ENCODE data around the gene CARNS1.

Gene CARNS1

GRCh38 chr11:67468456-67468758 lies 52.9 kb downstream of the CARNS1 start:
- DNase-seq: peak; percentile 22

DNA sequence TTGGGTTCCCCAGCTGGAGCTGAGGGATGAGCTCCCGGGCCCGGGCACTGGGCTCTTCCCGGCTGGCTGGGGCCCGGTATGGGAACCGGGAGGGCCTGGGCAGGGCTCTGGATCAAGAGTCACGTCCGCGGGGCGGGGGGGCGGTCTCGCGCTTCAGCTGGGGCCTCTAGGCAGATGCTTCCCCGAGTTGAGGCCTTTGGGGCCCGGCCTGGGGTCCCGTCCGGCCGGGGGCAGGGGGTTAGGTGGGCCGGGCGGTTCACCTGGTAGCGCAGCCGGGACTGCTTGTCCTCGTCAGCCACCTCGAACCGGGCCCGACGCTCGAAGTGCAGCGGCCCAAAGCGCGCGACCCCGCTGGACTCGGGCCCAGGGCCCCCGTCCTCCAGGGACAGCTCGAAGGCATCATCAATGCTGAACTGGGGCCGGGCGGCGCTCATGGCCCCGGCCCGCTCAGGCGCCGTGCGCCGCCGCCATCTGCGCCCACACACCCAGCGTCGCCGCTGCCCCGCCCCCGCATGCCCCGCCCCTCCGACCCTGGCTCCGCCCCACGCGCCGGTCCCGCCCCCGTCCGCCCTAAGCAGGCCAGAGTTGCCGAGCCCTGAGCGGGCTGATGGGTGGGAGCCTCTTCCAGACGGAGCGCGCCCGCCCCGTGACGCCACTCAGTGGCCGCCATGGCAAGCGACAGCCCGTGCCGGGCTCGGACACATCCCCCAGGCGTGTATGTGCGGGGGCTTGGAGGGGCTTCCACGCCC lies 53.5 kb downstream of the CARNS1 start, which contains the start of gene TMEM134:
TMEM134 (minus strand) TSS at position 493 of the 749 bp plus-strand sequence; CDS start at position 434, 59 bp downstream.
- DNase-seq: peak; percentile 93

GRCh38 chr11:67469508-67469811 lies 54.0 kb downstream of the CARNS1 start:
- DNase-seq: no peak

DNA sequence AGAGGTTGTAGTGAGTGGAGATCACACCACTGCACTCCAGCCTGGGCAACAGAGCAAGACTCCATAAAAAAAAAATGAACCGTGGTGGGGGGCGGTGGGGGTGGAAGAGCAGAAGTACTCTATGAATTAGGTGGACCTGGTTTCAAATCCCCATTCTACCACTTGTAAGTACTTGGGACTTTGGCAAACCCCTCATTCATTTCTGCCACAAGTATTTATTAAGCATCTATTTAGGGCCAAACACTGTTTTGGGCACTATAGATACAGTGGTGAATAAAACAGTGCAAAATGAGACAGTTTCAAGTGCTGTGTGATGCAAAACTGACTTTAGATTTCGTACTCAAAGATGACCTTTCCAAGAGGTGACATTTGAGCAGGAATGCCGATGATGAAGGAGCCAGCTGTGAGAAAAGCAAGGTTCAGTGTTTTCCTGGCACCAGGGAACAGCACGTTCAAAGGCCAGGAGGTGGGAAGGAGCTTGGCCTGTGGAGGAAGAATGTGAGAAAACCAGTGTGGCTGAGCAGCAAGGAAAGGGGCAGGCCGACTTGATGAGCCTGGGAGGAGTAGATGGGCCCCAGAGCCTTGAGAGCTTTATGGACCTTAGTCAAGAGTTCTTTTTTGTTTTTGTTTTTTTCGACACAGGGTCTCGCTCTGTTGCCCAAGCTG lies 55.0 kb downstream of the CARNS1 start:
- no peak for DNase-seq

- no peak for DNase-seq
Observed at GRCh38 chr11:67472882-67473281, 57.4 kb downstream of the CARNS1 start.
